HS-27A (cell line): ENCODE data around the gene CLDN5.

ENCODE experiments used
- DNase-seq: peaks from one replicate; pipeline ENCODE4 v3.0.0-alpha.2; 2012; ENCODE audit warnings: low read depth, missing footprints

CLDN5 gene

GRCh38 chr22:19522190-19522880 is 1.9 kb downstream of the CLDN5 start:
- no peak for DNase-seq

GRCh38 chr22:19520566-19521305 is 3.5 kb downstream of the CLDN5 start:
- DNase-seq, result no peak

GRCh38 chr22:19520007-19520406 is 4.2 kb downstream of the CLDN5 start:
- DNase-seq, result no peak

- DNase-seq, result no peak
These were observed 4.9 kb downstream of the CLDN5 start for GRCh38 chr22:19519041-19519926.

GRCh38 chr22:19518635-19519034 is 5.6 kb downstream of the CLDN5 start:
- no peak for DNase-seq

GRCh38 chr22:19517919-19518611 is 6.1 kb downstream of the CLDN5 start:
- DNase-seq, result no peak

- no peak for DNase-seq
These were observed 7.1 kb downstream of the CLDN5 start for GRCh38 chr22:19517171-19517500.

- no peak for DNase-seq
These were observed 7.6 kb downstream of the CLDN5 start for GRCh38 chr22:19516378-19517170.

GRCh38 chr22:19515654-19516377 is 8.4 kb downstream of the CLDN5 start:
- no peak for DNase-seq

- DNase-seq, result no peak
These were observed 9.2 kb downstream of the CLDN5 start for GRCh38 chr22:19514831-19515565.

GRCh38 chr22:19513823-19514222 is 10.4 kb downstream of the CLDN5 start:
- no peak for DNase-seq

- DNase-seq, result no peak
These were observed 13.3 kb downstream of the CLDN5 start for GRCh38 chr22:19510919-19511341.

- DNase-seq, result no peak
These were observed 14.3 kb downstream of the CLDN5 start for GRCh38 chr22:19509923-19510322.

GRCh38 chr22:19509191-19509590 is 15.0 kb downstream of the CLDN5 start:
- no peak for DNase-seq

GRCh38 chr22:19508024-19508776 is 16.0 kb downstream of the CLDN5 start:
- no peak for DNase-seq

GRCh38 chr22:19507534-19507861 is 16.7 kb downstream of the CLDN5 start:
- no peak for DNase-seq

GRCh38 chr22:19506212-19506611 is 18.0 kb downstream of the CLDN5 start:
- DNase-seq, result no peak

- DNase-seq, result no peak
These were observed 18.5 kb downstream of the CLDN5 start for GRCh38 chr22:19505735-19506126.
